ENCODE data around the gene C17orf100. TPM values are rescaled to one million over a fixed set of nuclear protein-coding genes. Genes with fewer than 3 reads are reported as not detected.

Gene C17orf100
- total and polyA plus RNA-seq, 9 of the 15 experiments (the other 6 are each of a cell fraction or from before 2014, with no cell fraction given) = 0.04 to 1.7 (median 0.43) TPM

DNA sequence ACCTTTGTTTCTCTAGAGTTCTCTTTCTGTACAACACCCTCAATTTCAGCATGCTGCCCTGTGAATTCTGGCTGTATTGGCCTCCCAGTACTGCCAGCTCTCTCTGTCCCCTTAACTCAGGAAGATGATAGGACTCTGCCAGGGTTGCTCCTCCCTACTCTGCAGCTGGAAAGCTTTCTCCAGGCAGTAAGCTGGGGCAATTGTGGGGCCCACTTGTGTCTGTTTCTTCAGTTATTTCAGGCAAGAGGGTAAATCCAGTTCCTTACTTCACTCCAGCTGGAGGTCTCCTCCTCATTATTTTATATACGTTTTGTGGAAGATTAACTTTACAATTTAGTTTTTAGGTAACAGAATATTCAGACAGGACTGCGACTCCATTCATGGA is 9.9 kb downstream of the C17orf100 start (continued):
- TF ChIP-seq, protein P1, sequence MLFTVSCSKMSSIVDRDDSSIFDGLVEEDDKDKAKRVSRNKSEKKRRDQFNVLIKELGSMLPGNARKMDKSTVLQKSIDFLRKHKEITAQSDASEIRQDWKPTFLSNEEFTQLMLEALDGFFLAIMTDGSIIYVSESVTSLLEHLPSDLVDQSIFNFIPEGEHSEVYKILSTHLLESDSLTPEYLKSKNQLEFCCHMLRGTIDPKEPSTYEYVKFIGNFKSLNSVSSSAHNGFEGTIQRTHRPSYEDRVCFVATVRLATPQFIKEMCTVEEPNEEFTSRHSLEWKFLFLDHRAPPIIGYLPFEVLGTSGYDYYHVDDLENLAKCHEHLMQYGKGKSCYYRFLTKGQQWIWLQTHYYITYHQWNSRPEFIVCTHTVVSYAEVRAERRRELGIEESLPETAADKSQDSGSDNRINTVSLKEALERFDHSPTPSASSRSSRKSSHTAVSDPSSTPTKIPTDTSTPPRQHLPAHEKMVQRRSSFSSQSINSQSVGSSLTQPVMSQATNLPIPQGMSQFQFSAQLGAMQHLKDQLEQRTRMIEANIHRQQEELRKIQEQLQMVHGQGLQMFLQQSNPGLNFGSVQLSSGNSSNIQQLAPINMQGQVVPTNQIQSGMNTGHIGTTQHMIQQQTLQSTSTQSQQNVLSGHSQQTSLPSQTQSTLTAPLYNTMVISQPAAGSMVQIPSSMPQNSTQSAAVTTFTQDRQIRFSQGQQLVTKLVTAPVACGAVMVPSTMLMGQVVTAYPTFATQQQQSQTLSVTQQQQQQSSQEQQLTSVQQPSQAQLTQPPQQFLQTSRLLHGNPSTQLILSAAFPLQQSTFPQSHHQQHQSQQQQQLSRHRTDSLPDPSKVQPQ (CRISPR knock-in tag; IDR thresholded peaks at IDR 0.05; ENCODE audit: borderline replicate concordance) = no peak
- TF ChIP-seq ZKSCAN8 (CRISPR knock-in tag; IDR thresholded peaks at IDR 0.05) = no peak
- TF ChIP-seq, protein P2, sequence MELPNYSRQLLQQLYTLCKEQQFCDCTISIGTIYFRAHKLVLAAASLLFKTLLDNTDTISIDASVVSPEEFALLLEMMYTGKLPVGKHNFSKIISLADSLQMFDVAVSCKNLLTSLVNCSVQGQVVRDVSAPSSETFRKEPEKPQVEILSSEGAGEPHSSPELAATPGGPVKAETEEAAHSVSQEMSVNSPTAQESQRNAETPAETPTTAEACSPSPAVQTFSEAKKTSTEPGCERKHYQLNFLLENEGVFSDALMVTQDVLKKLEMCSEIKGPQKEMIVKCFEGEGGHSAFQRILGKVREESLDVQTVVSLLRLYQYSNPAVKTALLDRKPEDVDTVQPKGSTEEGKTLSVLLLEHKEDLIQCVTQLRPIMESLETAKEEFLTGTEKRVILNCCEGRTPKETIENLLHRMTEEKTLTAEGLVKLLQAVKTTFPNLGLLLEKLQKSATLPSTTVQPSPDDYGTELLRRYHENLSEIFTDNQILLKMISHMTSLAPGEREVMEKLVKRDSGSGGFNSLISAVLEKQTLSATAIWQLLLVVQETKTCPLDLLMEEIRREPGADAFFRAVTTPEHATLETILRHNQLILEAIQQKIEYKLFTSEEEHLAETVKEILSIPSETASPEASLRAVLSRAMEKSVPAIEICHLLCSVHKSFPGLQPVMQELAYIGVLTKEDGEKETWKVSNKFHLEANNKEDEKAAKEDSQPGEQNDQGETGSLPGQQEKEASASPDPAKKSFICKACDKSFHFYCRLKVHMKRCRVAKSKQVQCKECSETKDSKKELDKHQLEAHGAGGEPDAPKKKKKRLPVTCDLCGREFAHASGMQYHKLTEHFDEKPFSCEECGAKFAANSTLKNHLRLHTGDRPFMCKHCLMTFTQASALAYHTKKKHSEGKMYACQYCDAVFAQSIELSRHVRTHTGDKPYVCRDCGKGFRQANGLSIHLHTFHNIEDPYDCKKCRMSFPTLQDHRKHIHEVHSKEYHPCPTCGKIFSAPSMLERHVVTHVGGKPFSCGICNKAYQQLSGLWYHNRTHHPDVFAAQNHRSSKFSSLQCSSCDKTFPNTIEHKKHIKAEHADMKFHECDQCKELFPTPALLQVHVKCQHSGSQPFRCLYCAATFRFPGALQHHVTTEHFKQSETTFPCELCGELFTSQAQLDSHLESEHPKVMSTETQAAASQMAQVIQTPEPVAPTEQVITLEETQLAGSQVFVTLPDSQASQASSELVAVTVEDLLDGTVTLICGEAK (IDR thresholded peaks at IDR 0.05) = no peak
- TF ChIP-seq, protein P2 (CRISPR knock-in tag; IDR thresholded peaks at IDR 0.05) = no peak
- TF ChIP-seq, protein P3, sequence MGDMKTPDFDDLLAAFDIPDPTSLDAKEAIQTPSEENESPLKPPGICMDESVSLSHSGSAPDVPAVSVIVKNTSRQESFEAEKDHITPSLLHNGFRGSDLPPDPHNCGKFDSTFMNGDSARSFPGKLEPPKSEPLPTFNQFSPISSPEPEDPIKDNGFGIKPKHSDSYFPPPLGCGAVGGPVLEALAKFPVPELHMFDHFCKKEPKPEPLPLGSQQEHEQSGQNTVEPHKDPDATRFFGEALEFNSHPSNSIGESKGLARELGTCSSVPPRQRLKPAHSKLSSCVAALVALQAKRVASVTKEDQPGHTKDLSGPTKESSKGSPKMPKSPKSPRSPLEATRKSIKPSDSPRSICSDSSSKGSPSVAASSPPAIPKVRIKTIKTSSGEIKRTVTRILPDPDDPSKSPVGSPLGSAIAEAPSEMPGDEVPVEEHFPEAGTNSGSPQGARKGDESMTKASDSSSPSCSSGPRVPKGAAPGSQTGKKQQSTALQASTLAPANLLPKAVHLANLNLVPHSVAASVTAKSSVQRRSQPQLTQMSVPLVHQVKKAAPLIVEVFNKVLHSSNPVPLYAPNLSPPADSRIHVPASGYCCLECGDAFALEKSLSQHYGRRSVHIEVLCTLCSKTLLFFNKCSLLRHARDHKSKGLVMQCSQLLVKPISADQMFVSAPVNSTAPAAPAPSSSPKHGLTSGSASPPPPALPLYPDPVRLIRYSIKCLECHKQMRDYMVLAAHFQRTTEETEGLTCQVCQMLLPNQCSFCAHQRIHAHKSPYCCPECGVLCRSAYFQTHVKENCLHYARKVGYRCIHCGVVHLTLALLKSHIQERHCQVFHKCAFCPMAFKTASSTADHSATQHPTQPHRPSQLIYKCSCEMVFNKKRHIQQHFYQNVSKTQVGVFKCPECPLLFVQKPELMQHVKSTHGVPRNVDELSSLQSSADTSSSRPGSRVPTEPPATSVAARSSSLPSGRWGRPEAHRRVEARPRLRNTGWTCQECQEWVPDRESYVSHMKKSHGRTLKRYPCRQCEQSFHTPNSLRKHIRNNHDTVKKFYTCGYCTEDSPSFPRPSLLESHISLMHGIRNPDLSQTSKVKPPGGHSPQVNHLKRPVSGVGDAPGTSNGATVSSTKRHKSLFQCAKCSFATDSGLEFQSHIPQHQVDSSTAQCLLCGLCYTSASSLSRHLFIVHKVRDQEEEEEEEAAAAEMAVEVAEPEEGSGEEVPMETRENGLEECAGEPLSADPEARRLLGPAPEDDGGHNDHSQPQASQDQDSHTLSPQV (IDR thresholded peaks at IDR 0.05) = no peak
- TF ChIP-seq CC2D1A (IDR thresholded peaks at IDR 0.05) = no peak
- TF ChIP-seq PHF20 (IDR thresholded peaks at IDR 0.05; ENCODE audit: partially characterized antibody) = no peak
- TF ChIP-seq PHF8 (IDR thresholded peaks at IDR 0.05; ENCODE audit: borderline replicate concordance, low read length) = no peak
- TF ChIP-seq TOE1 (IDR thresholded peaks at IDR 0.05; ENCODE audit: borderline replicate concordance) = no peak
- TF ChIP-seq TOE1 (CRISPR knock-in tag; IDR thresholded peaks at IDR 0.05; ENCODE audit: borderline replicate concordance, low read depth) = no peak
- TF ChIP-seq ZNF561 (CRISPR knock-in tag; conservative IDR thresholded peaks at IDR 0.05) = no peak
- no peak for TF ChIP-seq JUND (IDR thresholded peaks at IDR 0.05; ENCODE audit: borderline replicate concordance, low read depth, low read length)
- TF ChIP-seq JUND (tag; IDR thresholded peaks at IDR 0.05; ENCODE audit: borderline replicate concordance, low read depth, low read length) = no peak

Data from K562 (cell line).